CD4-positive, alpha-beta T cell treated with Interleukin-12 subunit alpha and Interleukin-12 subunit beta, for 1 hour (primary cell): Measurements from ENCODE around the gene SLC17A2.
A peak's percentile ranks its signal among the peaks of the same experiment; 100 is the strongest.

Experiments
- DNase-seq: peaks from one replicate; pipeline ENCODE4 v3.0.0-alpha.2; 2020

Gene SLC17A2

DNA sequence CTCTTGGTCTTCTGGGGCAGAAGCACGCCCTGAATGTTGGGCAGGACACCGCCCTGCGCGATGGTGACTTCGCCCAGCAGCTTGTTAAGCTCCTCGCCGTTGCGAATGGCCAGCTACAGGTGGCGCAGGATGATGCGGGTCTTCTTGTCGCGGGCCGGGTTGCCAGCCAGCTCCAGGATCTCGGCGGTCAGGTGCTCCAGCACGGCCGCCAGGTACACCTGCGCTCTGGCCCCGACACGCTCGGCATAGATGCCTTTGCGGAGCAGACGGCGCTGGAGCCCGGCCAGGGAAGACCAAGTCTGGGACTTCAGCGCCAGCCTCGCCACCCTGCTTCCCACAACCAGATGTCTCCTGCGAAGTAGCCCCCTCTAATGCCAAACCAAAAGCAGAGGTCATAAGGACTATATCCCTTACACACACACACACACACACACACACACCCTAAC is 48.4 kb downstream of the SLC17A2 start:
- DNase-seq = peak; percentile 67

DNA sequence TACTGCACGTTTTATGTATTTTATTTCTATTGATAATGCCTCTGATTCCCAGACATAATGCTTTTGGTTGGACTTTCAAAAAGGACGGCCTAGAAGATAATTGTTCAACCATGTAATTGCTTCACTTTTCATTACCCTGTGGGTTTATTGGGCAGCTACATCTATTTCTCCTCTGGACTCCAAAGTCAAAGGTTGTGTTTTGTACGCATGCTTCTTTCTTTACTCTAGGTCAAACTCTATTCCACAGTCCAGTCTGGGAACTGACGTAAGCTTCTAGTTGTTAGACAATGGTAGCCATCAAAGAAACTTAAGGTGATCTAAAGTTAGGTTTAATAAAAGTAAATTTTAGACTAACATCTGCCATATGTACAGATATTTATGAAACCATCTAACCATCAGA is 49.9 kb downstream of the SLC17A2 start:
- no peak for DNase-seq

DNA sequence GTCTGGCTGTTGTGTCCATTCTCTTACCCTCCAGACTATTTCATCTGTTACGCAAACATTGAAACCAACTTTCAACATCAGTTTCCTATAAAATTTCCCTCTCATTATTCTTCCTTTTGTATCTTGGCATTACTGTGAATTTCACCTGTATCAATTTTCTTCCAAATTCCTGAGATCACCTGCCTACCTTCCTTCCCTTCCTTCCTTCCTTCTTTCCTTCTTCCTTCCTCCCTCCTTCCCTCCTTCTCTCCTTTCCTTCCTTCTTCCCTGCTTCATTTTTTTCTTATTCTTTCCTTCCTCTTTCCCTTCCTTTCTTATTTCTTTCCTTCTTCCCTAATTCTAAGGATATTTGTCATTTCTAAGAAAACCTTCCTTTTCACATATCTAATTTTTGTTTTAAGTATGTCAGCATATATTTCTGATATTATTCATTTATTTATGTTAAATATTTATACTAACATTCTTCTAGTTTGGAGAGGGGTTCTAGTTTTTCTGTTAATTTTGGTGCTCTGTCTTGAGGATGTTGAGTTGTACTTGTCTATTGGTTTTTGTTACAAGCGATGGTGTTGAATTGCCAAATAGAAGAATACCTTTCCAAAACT is 51.7 kb downstream of the SLC17A2 start:
- no peak for DNase-seq

DNA sequence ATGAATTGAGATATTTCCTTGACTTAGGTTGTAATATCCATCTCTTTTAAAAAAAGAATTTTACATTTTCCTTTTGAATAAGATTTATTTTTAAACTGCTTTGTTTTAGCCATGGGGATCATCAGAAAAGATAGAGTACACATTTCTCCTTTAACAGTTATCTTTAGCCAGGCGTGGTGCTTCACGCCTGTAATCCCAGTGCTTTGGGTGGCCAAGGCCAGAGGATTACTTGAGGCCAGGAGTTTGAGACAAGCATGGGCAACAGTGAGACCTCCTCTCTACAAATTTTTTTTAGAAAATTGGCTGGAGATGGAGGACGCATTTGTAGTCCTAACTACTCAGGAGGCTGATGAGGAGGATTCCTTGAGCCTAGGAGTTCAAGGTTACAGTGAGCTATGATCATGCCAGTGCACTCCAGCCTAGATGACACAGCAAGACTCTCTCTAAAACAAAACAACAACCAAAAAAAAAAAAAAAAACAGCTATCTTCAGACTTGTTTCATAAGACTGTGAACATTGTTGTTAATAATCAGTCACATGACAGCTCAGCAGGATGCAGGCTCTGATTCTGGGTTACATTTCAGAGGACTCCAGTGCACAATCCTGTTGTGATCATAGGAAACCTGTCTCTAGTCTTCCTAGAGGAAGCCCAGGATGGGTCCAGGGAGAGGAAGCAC is 54.4 kb downstream of the SLC17A2 start:
- DNase-seq = no peak

DNA sequence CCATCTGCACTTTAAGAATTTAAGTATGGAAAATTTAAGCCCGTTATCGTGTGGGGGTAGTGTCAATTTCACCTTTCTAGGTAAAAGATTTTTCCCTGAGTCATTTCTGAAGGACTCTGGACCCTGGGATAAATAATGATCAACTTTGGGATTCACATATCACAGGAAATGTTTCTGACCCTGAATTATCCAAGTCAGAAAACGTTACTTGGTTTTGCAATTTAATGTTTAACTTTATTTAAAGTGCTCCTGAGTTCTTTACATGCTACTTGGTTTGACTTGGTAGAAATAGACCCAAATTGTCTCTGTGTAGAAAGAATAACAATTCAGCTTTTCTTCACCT is 55.0 kb downstream of the SLC17A2 start:
- no peak for DNase-seq

DNA sequence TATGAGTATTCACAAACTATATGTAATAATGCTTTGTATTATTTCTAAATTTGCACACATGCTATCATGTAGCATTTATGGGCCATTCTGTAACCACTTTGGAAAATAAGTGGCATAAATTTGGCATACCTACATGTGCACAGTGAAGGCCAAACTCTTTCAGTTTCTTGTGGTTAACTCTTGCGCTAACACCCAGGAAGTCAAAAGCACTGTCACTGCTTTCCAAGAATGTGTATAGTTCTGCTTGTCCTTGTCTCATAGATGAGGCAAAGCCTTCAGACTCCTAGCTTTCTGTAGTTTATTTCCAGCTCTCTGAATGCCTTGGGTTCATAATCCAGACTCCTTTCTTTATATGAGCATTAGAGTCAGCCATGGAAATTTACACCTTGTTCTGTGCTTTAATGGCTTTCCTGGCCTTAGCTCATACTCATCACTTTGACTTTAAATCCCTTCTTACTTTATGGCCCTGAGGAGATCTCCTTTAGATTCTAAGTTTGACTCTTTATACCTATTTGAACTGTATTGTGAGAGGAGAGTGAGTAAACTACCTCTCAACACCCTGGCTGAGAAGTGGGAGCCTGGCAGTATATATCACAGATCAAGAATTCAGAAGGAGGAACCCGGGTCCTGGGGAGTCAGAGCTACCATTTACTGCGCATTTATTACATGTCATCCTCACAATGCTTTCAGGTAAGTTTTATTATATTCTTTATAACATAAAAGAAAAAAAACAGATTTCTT is 55.5 kb downstream of the SLC17A2 start:
- DNase-seq = peak; percentile 30

DNA sequence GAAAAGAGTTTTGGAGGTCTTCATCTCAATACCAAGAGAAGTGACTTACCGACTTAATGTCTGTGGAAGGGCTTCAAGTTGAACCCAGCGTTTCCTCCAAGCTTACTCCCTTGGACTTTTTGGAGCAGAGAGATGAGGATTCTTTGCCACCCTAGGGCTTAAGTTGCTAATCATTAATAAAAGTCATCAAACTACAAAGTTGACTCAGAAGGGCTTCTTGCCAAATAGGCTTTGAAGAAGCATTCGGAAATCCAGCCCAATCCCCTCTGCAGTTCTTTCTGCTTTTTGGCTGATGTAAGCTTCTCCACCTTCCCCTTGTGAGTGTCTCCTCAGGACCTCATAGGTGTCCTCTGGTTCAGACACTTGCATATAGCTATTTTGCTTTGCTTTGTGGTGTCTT is 56.4 kb downstream of the SLC17A2 start, which contains the start of gene SLC17A3:
SLC17A3 (minus strand) TSS at position 126 of the 400 bp plus-strand sequence. CDS start 5,856 bp downstream, outside the sequence.
- no peak for DNase-seq

DNA sequence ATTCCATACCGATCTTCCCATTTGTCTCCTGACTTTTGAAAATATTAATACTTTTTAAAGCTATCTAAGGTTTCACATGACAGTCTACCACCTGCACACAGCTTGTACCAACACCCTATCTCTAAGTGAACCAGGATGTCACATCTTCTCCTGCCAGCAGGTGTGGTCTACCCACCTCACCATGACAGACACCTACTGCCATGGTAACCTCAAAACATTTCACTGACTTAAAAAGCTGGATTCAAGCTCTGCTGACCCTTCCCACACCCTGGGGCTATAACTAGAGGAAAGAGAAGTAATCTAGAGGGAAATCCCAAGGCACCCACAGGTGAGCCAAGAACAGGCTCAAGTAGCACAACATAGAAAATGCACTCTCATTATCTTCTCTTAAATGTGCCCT is 57.7 kb downstream of the SLC17A2 start:
- DNase-seq = peak; percentile 67

DNA sequence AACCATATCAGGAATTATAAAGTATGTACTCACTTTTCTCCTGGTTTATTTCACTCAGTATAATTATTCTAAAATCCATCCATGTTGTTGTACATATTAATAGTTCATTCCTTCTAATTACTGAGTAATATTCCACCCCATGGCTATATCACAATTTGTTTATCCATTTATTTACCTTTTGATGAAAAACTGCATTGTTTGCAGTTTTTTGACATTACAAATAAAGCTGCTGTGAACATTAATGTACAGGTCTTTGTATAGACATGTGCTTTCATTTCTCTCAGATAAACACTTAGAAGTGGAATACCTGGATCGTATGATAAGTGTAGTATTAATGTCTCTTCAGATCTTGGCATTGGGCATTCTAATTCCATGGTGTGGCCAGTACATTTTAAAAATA is 60.7 kb downstream of the SLC17A2 start:
- DNase-seq = no peak

DNA sequence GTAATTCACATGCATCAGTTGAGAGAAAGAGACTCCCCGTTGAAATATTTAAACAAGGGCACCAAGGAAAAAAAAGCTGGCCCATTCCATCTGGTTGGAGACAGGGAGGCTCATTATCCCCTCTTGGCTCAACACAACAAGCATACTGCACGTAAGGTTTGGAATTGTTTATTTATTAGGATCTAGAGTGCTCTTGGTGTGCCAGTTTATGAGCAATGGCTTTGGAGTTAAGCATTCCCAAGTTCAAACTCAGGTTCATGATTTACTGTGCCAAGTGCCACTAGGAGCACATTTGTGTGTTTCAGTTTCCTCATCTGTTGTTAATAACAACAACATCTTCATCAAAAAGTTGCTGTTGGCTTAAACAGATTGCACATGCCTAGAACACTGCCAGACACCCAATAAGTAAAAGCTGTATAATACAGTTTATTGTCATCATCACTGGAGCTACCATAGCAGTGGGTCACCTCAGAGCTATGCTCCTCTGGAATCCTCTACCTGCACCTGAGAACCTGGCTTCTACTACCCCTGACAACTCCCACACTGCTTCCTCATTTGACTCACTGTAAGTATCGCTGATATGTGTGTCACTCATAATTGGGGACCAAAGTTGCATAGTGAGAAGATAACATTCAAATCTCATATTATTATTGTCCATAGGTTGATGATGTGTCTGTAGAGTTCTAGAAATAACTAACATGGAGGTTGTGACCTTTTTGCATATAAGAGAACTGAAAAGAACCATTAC is 61.9 kb downstream of the SLC17A2 start:
- DNase-seq = no peak

DNA sequence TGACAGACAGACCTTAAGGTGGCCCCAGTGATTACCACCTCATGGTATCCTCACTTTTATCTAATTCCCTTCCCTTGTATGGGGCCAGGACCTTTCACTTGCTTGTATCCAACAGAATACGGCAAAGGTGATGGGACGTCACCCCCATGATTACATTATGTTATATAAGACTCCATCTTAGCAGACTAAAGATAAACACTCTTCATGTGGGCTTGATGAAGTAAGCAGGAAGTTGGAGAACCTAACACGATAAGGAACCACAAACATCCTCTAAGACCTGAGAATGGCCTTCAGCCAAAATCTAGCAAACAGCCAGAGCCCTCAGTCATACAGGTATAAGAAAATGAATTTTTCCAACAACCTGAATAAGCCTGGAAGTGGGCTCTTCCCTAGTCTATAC is 64.5 kb downstream of the SLC17A2 start:
- DNase-seq = peak; percentile 64

DNA sequence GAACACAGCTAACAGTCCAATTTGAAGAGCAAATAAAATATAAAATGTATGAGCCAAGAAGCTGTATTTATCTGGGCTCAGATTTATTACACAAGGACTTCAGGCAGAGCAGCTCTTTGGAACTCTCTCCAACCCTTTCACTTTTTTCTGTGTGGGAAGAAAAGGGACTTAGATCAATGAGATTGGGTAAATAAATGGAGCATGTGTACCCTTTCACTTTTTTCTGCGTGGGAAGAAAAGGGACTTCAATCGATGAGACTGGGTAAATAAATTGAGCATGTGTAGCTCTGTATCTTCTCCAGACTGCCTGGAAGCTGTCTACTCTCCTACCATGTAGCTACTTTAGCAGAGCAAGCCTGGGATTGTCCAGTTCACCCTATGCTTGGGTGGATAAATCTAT is 67.1 kb downstream of the SLC17A2 start:
- DNase-seq = no peak
